Urinary bladder (tissue), 4 donors: ENCODE data around the gene PIANP. TPM values are rescaled to one million over a fixed set of nuclear protein-coding genes. Genes with fewer than 3 reads are reported as not detected.
"Not testable (repeated sequence)": the region's sequence is repeated elsewhere in the genome, so short reads cannot be mapped to it uniquely, and the experiment has no call there.

Source experiments
- DNase-seq: peaks from one replicate; pipeline ENCODE4 v3.0.0-alpha.2; 2015; ENCODE audit errors: extremely low spot score
- H3K27ac ChIP-seq: one replicate; pipeline ENCODE4 v1.5.1; 2013; ENCODE audit warnings: low read depth, mild to moderate bottlenecking, moderate library complexity
- H3K36me3 ChIP-seq: one replicate; pipeline ENCODE4 v1.6.1; 2013; ENCODE audit warnings: mild to moderate bottlenecking, moderate library complexity; ENCODE audit not compliant: insufficient read depth
- H3K4me1 ChIP-seq: one replicate; pipeline ENCODE4 v1.6.1; 2013; ENCODE audit warnings: mild to moderate bottlenecking, moderate library complexity; ENCODE audit not compliant: insufficient read depth
- H3K4me3 ChIP-seq: one replicate; pipeline ENCODE4 v1.5.1; 2013; ENCODE audit warnings: low read depth, low read length
- WGBS: extraction: QIAGEN DNeasy Blood & Tissue Kit; methylation state at CpG from one replicate; pipeline ENCODE4 v1.1.7; 2013; 5-methylcytosine and 5-hydroxymethylcytosine counted together
- polyA plus RNA-seq: library from polyadenylated mRNA; stranded (reverse); fragments of 200-250 nt; gene quantifications from one replicate; pipeline ENCODE4 v1.2.3, GENCODE V29; 2013
- total RNA-seq: library from RNA; depleted of rRNA; stranded (reverse); fragments of >200 nt; gene quantifications from one replicate; pipeline ENCODE4 v1.2.3, GENCODE V29; 2014
- donor health status: healthy with polysubstance abuse.
- donor health status: healthy.

Gene PIANP, protein sequence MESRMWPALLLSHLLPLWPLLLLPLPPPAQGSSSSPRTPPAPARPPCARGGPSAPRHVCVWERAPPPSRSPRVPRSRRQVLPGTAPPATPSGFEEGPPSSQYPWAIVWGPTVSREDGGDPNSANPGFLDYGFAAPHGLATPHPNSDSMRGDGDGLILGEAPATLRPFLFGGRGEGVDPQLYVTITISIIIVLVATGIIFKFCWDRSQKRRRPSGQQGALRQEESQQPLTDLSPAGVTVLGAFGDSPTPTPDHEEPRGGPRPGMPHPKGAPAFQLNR
- total RNA-seq (1.1 TPM), polyA plus RNA-seq (11.4 TPM)

DNA sequence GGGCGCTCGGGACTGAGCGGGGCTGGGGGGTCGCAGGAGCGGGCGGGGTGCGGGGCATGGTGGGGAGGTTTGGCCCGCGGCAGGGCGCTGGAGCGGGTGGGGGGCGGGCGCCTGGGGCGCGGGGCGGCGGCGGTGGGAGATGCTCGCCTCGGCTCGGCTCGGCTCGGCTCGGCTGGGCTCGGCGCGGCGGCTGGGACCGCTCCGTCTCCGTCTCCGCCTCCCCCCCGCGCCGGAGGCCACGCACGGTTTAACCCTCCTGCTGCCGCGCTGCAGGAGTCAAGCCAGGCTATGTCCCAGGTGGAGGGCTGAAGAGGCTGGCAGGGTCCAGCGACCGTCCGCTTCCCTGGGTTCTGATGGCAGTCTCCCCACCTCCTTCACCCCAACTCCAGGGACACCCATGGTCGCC is at the start of gene PIANP:
Gene PIANP, minus strand, starts transcription at position 170 of the 406 bp plus-strand sequence. CDS start 2,754 bp downstream, outside the sequence.
- H3K27ac ChIP-seq = no peak within 1 kb of the TSS

DNA sequence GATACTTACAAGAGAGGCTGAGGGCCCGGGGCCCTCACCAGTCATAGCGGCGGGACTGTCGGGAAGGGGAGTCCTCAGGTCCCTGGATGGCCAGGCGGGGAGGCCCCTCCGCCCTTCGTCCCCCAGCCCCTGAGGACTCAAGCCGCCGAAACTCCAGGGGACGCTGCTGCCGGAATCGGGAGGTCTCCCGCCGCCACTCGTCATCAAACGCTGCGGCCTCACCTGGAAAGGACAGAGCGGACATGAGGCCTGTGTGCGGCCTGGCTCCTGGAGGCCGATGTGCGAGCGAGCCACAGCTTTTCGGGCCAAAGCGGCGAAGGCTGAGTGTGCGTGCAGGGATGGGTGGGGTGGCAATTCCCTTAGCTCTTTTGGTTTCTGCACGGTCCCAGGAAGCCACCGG is 48.1 kb upstream of the PIANP start:
- no peak overlapping the region for H3K4me3 ChIP-seq
- DNase-seq = no peak
- peaks cover 3% of the 10 kb centered on the region for H3K36me3 ChIP-seq
- H3K27ac ChIP-seq = no peak overlapping the region
- 96% methylated on average over 28 of the region's 28 CpGs for WGBS
- no peaks in the 10 kb centered on the region for H3K4me1 ChIP-seq

More for the DNA sequence above, at the start of gene PIANP:
- Histone ChIP-seq H3K4me1 (peaks cover 1% of the 10 kb centered on the region), H3K4me3 (peak within 1 kb of the TSS; percentile 71), H3K36me3 (no peaks in the 10 kb centered on the region)
- WGBS = under 1% methylated on average over 43 of the region's 43 CpGs
- DNase-seq = no peak

DNA sequence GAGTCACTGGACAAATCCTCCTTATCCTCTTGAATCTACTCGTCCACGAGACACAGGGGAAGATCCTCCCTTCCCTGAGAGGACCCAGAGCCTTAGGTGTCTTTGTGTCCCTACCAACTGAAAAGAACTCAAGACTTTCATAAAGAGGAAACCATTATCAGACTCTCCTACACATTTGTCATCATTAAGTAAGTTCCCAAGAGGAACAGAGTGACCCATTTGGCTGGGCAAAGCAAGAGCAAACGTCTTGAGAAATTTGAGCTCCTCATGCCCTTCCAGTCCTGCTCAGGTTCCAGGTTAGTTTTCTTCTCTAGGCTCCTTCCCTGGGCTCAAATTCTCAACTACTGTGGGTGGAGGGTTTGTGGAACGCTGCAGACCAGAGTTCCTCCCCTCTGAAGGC is 46.6 kb upstream of the PIANP start:
- H3K27ac ChIP-seq = no peak overlapping the region
- no peak overlapping the region for H3K4me3 ChIP-seq
- WGBS = 65% methylated on average over 4 of the region's 4 CpGs
- H3K4me1 ChIP-seq = no peaks in the 10 kb centered on the region
- DNase-seq = no peak
- H3K36me3 ChIP-seq = peaks cover 3% of the 10 kb centered on the region

DNA sequence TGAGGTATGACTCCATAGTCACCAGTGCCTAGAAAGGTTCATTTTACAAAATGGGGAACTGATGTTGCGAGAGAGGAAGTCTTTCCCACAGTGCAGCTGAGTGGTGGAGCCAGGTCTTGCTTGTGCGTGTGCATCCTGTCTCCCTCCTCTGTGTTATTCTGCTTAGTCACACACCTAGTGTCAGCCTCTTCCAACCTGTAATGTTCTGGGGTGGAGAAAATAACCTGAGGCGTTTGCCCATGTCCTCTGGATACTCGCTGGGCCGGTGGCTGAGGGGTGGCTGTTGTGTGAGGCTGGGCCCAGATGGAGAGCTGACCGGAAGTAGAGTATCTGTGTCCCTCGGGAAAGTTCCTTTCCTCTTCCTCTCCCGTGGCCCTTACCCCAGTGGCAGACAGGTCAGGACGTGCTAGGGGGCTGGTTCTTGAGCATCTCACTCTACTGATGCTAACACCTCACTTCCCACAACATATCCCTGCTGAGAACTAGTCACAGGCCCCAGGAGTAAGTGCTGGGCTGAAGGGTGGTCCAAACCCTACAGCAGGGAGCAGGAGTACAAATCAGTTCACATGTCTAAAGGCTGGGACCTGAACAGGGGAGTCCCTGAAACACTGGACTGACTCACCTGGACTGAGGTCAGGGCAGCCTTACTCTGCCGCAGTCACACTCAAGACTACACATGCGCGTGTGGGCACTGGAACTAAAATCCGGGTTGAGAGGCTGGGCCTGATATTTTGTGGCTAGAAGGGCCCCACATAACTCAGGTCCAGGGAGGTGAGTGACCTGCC is 45.3 kb upstream of the PIANP start:
- no peak for DNase-seq
- Histone ChIP-seq H3K4me1 (no peaks in the 10 kb centered on the region), H3K27ac (no peak overlapping the region), H3K4me3 (no peak overlapping the region), H3K36me3 (peaks cover 3% of the 10 kb centered on the region)
- WGBS = 69% methylated on average over 13 of the region's 13 CpGs

DNA sequence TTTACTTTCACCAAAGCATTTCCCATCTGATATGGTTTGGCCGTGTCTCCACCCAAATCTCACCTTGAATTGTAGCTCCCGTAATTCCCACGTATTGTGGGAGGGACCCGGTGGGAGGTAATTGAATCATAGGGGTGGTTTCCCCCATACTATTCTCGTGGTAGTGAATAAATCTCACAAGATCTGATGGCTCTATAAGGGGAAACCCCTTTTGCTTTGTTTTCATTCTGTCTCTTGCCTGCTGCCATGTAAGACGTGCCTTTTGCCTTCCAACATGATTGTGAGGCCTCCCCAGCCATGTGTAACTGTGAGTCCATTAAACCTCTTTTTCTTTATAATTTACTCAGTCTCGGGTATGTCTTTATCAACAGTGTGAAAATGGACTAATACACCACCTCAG is 42.7 kb upstream of the PIANP start:
- H3K4me1 ChIP-seq, H3K36me3 ChIP-seq, DNase-seq, H3K4me3 ChIP-seq, H3K27ac ChIP-seq: not testable (repeated sequence)
- WGBS = 70% methylated on average over 7 of the region's 7 CpGs

DNA sequence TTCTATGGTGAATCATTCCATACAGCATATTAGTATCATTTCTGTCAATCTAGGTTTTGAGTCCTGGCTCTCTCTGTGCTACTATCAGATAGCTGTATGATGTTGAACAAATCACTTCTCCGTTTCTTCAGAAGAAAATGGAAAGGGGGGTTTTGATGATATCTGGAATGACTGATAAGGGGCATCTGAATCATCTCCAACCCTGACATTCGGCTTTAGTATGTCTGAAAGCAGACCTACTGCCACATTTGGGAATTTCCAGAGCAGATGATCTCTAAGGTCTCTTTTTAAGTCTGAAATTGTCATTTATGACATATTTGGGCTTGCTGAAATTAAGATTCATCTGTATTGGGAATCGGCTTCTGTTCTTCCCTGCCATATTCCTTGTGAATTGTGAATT is 42.2 kb upstream of the PIANP start:
- 75% methylated on average over 3 of the region's 3 CpGs for WGBS
- H3K4me3 ChIP-seq = no peak overlapping the region
- no peak for DNase-seq
- H3K4me1 ChIP-seq = no peaks in the 10 kb centered on the region
- H3K27ac ChIP-seq = no peak overlapping the region
- H3K36me3 ChIP-seq = no peaks in the 10 kb centered on the region

DNA sequence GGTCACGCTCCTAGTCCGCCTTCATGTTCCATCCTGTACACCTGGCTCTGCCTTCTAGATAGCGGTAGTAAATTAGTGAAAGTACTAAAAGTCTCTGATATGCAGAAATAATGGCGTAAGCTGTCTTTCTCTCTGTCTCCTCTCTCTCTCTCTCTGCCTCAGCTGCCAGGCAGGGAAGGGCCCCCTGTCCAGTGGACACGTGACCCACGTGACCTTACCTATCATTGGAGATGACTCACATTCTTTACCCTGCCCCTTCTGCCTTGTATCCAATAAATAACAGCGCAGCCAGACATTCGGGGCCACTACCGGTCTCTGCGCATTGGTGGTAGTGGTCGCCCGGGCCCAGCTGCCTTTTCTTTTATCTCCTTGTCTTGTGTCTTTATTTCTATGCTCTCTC is 41.5 kb upstream of the PIANP start:
- H3K27ac ChIP-seq, H3K4me3 ChIP-seq, DNase-seq, H3K36me3 ChIP-seq, H3K4me1 ChIP-seq: not testable (repeated sequence)
- 77% methylated on average over 12 of the region's 12 CpGs for WGBS

DNA sequence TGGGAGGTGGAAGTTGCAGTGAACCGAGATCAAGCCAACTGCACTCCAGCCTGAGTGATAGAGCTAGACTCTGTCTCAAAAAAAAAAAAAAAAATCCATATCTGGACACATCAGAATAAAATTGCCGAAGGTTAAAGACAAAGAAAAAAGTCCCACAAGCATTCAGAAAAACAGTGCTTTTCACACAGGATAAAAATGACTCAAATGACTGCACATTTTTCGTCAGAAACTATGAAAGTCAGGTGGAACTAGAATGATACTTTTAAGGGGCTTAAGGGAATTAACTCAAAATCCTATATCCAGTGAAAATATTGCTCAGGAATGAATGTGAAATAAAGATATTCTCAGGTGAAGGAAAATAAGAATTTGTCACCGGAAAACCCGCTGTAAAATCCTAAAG is 36.1 kb upstream of the PIANP start:
- H3K4me1 ChIP-seq = no peaks in the 10 kb centered on the region
- DNase-seq = no peak
- no peak overlapping the region for H3K4me3 ChIP-seq
- H3K27ac ChIP-seq = no peak overlapping the region
- no peaks in the 10 kb centered on the region for H3K36me3 ChIP-seq
- WGBS = 95% methylated on average over 5 of the region's 5 CpGs

DNA sequence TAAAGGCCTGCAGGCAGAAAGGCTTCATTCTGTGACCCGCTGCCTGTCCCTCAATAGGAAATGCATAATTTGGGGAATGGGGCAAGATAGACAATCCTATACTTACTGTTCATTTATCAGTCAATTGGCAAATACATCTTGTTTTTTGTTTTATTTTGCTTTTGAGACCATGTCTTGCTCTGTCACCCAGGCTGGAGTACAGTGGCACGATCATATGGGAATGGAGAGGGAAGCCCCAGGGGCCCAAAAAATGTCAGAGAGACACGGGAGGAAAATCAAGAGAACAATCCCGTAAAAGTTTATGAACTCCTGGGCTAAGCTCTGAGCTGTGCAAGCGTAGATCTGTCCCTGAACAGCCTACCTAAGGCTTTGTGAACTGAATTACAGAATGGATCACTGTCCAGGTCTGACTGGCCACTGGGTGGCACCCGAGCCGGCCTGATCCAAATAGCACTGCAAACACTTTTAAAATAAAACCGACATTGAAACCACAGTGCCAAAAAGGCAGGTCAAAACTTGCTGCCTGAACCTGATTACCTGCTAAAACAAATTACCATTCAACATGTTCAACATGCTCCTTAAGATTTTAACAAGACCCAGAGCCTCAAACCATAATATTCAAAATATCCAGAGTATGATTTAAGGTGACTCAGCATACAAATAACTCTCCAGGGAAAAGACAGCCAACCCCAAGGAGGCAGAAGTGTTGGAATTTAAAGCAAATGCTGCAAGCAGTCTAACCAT is 35.0 kb upstream of the PIANP start:
- Histone ChIP-seq H3K4me3 (no peak overlapping the region), H3K36me3 (no peaks in the 10 kb centered on the region), H3K27ac (no peak overlapping the region), H3K4me1 (no peaks in the 10 kb centered on the region)
- peak; percentile 77 for DNase-seq
- 31% methylated on average over 8 of the region's 8 CpGs for WGBS

DNA sequence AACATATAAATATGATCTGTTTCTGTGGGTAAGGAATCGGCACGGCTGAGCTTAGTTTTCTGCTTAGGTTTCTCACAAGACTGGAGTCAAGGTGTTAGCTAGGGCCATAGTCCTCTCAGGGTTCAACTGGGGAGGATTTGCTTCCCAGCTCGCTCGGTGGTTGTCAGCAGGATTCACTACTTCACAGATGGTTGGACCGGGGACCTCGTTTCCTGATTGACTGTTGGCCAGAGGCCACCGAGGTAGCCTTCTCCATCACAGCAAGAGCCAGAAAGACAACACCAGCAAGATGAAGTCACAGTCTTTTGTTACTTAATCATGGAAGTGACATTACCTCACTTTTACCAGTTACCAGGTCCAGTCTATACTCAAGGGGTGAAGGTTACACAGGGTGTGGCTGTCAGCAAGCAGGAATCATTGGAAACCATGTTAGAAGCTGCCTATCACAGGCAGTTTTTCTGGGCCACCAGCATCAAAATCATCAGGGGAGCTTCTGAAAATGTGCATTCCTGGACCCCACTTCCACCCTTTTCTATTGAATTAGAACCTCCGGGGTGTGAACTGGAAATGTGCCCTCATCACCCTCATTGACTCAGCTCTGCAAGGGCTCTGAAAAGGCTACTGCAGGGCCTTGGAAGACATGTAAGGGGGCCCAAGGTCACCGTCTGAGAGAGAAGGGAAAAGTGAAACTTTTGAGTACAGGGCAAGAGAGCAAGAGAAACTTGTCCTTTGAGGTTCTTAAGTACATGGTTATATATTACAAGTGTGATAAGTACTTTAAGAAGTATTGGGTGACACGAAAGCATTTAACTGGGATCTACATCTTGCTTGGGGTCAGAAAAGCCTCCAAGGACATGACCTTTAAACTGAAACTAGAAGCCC is 34.1 kb upstream of the PIANP start:
- Histone ChIP-seq H3K4me3 (no peak overlapping the region), H3K4me1 (no peaks in the 10 kb centered on the region), H3K36me3 (no peaks in the 10 kb centered on the region), H3K27ac (no peak overlapping the region)
- DNase-seq = no peak
- 78% methylated on average over 10 of the region's 10 CpGs for WGBS

DNA sequence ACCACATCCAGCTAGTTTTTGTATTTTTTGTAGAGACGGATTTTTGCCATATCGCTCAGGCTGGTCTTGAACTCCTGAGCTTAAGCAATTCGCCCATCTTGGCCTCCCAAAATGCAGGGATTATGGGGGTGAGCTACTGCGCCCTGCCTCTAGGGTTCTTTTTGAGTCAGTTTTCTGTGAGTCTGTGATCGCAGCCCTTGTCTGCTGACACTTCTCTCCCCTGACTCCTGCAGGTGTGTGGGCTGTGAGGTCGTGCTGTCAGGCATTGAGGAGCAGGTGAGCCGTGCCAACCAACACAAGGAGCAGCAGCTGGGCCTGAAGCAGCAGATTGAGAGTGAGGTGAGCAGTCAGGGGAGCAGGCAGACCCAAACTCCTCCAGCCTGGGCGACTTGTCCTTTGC is 29.6 kb upstream of the PIANP start:
- no peak for DNase-seq
- WGBS = 94% methylated on average over 8 of the region's 8 CpGs
- H3K36me3 ChIP-seq = no peaks in the 10 kb centered on the region
- no peaks in the 10 kb centered on the region for H3K4me1 ChIP-seq
- no peak overlapping the region for H3K27ac ChIP-seq
- no peak overlapping the region for H3K4me3 ChIP-seq

DNA sequence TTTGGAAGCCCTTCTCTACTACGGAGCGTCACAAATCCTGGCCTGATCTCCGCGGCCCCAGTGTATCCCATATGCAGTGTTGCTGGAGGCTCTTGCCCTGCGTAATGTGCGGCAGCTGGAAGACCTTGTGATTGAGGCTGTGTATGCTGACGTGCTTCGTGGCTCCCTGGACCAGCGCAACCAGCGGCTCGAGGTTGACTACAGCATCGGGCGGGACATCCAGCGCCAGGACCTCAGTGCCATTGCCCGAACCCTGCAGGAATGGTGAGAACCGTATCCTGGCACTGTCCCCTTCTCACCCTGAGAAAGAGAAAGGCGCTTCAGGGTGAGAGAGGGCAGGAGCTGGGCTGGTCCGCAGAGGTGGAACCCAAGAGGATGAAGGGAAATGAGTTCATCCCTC is 28.6 kb upstream of the PIANP start:
- Histone ChIP-seq H3K36me3 (no peaks in the 10 kb centered on the region), H3K4me1 (no peaks in the 10 kb centered on the region), H3K27ac (no peak overlapping the region), H3K4me3 (no peak overlapping the region)
- 95% methylated on average over 18 of the region's 18 CpGs for WGBS
- DNase-seq = no peak

DNA sequence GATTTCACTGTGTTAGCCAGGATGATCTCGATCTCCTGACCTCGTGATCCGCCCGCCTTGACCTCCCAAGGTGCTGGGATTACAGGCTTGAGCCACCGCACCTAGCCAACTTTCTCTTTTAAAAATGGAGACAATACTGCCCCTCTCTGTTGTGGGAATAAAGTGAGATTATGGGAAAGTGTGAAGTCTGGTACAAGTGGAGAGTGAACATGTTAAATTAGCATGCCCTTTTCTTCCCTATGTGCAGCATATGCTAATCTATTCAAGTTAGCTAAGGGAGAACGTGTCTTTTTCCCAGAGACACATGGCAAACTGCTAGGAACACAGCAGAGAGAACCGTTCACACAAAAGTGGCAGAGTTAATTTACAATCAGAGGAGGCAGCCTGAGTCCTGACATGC is 24.7 kb upstream of the PIANP start:
- 92% methylated on average over 7 of the region's 7 CpGs for WGBS
- Histone ChIP-seq H3K27ac (no peak overlapping the region), H3K4me1 (no peaks in the 10 kb centered on the region), H3K4me3 (no peak overlapping the region), H3K36me3 (no peaks in the 10 kb centered on the region)
- DNase-seq = no peak
